GM12891 (cell line): ENCODE results near the gene CSNK1G1.

Source experiments
- POLR2A ChIP-seq: IDR thresholded peaks from 2 replicates; pipeline ENCODE4 v1.6.1; 2011; ENCODE audit warnings: low read depth, low read length, control low read depth
- POLR2AphosphoS5 ChIP-seq: IDR thresholded peaks from 2 replicates; pipeline ENCODE4 v1.6.1; 2011; ENCODE audit warnings: low read depth, low read length, control low read depth
- TAF1 ChIP-seq: IDR thresholded peaks from 2 replicates; pipeline ENCODE4 v1.6.1; 2011; ENCODE audit warnings: low read depth, low read length, control low read depth

- TF ChIP-seq TAF1 (no peak), POLR2AphosphoS5 (no peak), POLR2A (no peak)
Observed at GRCh38 chr15:64249406-64249805, 106.6 kb downstream of the CSNK1G1 start.
